Duodenal mucosa (tissue), 2 donors: ENCODE results near the gene COL23A1.
"Not testable (repeated sequence)": the region's sequence is repeated elsewhere in the genome, so short reads cannot be mapped to it uniquely, and the experiment has no call there.

Experiments used
- H3K27ac ChIP-seq: one replicate; pipeline ENCODE4 v1.7.0; 2013; ENCODE audit warnings: low read depth, low read length
- H3K27me3 ChIP-seq, 2 donors: one replicate each; pipeline ENCODE4 v1.7.0; 2013; ENCODE audit warnings: low read length in 2 of 2, control low read depth in 1 of 2; ENCODE audit not compliant: insufficient read depth in 2 of 2, control insufficient read depth in 1 of 2
- H3K36me3 ChIP-seq, 2 donors: one replicate each; pipeline ENCODE4 v1.7.0; 2013; ENCODE audit warnings: low read length in 2 of 2, control low read depth in 1 of 2; ENCODE audit not compliant: insufficient read depth in 2 of 2, control insufficient read depth in 1 of 2
- H3K4me1 ChIP-seq, 2 donors: one replicate each; pipeline ENCODE4 v1.7.0; 2013; ENCODE audit warnings: low read length in 2 of 2, control low read depth in 1 of 2; ENCODE audit not compliant: insufficient read depth in 2 of 2, control insufficient read depth in 1 of 2
- H3K4me3 ChIP-seq, 2 donors: one replicate each; pipeline ENCODE4 v1.7.0; 2013; ENCODE audit warnings: low read length in 2 of 2, low read depth in 1 of 2
- H3K9ac ChIP-seq, 2 donors: one replicate each; pipeline ENCODE4 v1.7.0; 2013; ENCODE audit warnings: low read length in 2 of 2, low read depth in 1 of 2
- H3K9me3 ChIP-seq, 2 donors: one replicate each; pipeline ENCODE4 v1.7.0; 2013; ENCODE audit warnings: low read length in 2 of 2, control low read depth in 1 of 2; ENCODE audit not compliant: control insufficient read depth in 1 of 2

The COL23A1 gene

GRCh38 chr5:178307267-178308045, 282.7 kb downstream of the COL23A1 start:
- no peaks in the 10 kb centered on the region for H3K27me3 ChIP-seq
- no peaks in the 10 kb centered on the region for H3K9me3 ChIP-seq
- H3K4me3 ChIP-seq = no peak overlapping the region

DNA sequence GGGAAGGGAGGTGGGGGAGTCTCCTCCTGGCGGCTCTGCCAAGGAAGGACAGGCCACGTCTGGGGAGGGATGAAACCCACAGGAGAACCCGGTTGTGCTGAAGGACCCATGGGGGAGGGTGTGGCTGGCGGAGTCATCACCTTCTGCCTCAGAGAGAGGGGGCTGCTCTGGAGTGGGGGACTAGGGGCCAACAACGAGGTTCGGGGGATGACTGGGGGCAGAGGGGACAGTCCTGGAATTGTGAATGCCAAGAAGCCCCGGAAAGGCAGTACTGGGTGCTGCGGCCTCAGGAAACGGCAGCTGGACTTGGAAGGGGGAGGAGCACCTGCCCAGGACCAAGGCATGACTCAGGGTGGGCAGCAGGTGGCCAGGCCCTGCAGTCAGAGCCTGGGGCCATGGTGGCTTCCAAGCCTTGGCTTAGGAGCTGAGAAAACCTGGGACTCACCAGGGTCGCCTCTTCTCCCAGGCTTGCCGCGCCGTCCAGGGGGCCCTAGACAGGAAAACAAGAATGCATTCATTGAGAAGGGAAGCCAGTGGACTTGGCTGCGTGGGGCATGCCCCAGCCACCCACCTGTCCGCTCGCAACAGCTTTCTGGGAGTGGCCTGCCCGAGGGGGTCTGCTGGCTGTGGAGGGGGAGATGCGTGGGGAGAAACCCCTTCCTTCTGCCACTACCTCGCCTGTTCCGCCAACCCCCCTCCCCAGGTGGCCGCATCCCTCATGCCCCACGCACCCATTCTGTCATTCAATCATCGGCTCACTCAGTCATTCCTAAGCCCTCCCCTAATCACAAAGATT, 283.6 kb downstream of the COL23A1 start:
- H3K27me3 ChIP-seq = no peaks in the 10 kb centered on the region
- H3K4me3 ChIP-seq = no peak overlapping the region
- no peak overlapping the region for H3K9ac ChIP-seq
- H3K4me1 ChIP-seq = no peaks in the 10 kb centered on the region
- no peaks in the 10 kb centered on the region for H3K9me3 ChIP-seq
- H3K27ac ChIP-seq = no peak overlapping the region
- no peaks in the 10 kb centered on the region for H3K36me3 ChIP-seq

More at GRCh38 chr5:178307267-178308045, 282.7 kb downstream of the COL23A1 start:
- Histone ChIP-seq H3K27ac (no peak overlapping the region), H3K36me3 (no peaks in the 10 kb centered on the region), H3K9ac (no peak overlapping the region), H3K4me1 (no peaks in the 10 kb centered on the region)

DNA sequence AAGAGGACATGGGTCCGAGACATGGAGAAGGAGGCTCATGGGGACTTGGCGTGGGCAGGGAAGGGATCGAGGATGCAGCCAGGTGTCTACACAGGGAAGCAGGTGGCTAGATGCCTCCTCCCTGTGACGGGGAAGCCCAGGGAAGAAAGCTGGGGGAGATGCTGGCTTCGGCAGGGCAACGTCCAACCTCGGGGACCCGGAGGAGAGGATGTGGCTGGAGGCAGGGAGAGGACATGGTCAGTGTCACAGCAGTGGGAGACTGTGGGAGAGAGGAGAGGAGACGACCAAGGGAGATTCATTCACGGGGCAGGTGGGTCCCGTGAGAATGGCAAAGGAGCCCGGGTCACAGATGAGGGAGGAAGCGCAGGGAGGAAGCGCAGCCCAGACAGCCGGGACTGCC, 284.4 kb downstream of the COL23A1 start:
- Histone ChIP-seq H3K27ac (no peak overlapping the region), H3K9me3 (no peaks in the 10 kb centered on the region), H3K4me1 (no peaks in the 10 kb centered on the region), H3K36me3 (no peaks in the 10 kb centered on the region), H3K27me3 (no peaks in the 10 kb centered on the region), H3K9ac (no peak overlapping the region), H3K4me3 (no peak overlapping the region)

GRCh38 chr5:178304761-178305645, 285.2 kb downstream of the COL23A1 start:
- no peaks in the 10 kb centered on the region for H3K9me3 ChIP-seq
- no peak overlapping the region for H3K4me3 ChIP-seq
- no peaks in the 10 kb centered on the region for H3K36me3 ChIP-seq
- no peaks in the 10 kb centered on the region for H3K4me1 ChIP-seq
- no peak overlapping the region for H3K9ac ChIP-seq
- H3K27ac ChIP-seq = no peak overlapping the region
- no peaks in the 10 kb centered on the region for H3K27me3 ChIP-seq

DNA sequence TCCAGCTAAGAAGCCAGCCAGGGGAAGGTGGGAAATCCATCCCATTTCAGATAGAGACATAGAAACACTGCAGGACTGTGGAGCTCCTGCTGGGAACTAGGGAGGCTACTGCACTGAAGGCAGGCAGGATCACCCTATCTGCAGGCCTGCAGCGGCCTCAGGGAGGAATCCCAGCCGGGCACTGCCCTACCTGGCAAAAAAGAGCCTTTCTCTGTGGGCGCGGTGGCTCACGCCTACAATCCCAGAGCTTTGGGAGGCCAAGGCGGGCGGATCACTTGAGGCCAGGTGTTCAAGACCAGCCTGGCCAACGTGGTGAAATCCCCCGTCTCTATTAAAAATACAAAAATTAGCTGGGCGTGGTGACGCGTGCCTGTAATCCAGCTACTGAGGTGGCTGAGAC, 286.2 kb downstream of the COL23A1 start:
- no peaks in the 10 kb centered on the region for H3K9me3 ChIP-seq
- H3K27ac ChIP-seq = no peak overlapping the region
- no peaks in the 10 kb centered on the region for H3K27me3 ChIP-seq
- no peaks in the 10 kb centered on the region for H3K36me3 ChIP-seq
- no peak overlapping the region for H3K4me3 ChIP-seq
- no peaks in the 10 kb centered on the region for H3K4me1 ChIP-seq
- no peak overlapping the region for H3K9ac ChIP-seq

- not testable (repeated sequence) for H3K27ac ChIP-seq, H3K4me3 ChIP-seq, H3K9ac ChIP-seq
Observed at GRCh38 chr5:178302321-178302720, 287.9 kb downstream of the COL23A1 start.

GRCh38 chr5:178301641-178302040, 288.6 kb downstream of the COL23A1 start:
- Histone ChIP-seq H3K27ac (no peak overlapping the region), H3K4me1 (no peaks in the 10 kb centered on the region), H3K36me3 (no peaks in the 10 kb centered on the region), H3K4me3 (no peak overlapping the region), H3K9ac (no peak overlapping the region), H3K9me3 (no peaks in the 10 kb centered on the region), H3K27me3 (no peaks in the 10 kb centered on the region)

More at GRCh38 chr5:178302321-178302720, 287.9 kb downstream of the COL23A1 start:
- not testable (repeated sequence) for H3K4me1 ChIP-seq, H3K9me3 ChIP-seq, H3K36me3 ChIP-seq, H3K27me3 ChIP-seq

GRCh38 chr5:178298283-178298807, 291.8 kb downstream of the COL23A1 start:
- no peaks in the 10 kb centered on the region for H3K36me3 ChIP-seq
- no peaks in the 10 kb centered on the region for H3K27me3 ChIP-seq
- no peak overlapping the region for H3K9ac ChIP-seq

DNA sequence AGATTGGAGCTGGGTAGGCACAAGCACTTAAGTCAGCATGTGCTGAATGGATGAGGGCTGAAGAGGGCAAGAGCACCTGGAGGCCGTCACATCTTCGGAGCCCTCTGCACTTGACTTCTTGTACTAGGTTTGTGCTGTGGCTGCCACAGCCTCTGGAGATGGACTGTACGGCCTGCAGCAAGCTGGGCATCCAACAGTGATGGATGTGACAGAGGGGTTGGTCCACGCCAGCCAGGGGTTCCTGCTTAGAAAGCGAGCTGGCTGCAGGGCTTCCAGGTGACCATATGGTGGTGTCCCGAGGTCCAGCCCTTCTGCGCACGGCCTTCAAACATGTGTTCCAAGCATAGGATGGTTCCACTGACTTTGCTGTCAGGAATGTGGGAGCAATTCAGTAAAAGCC, 292.4 kb downstream of the COL23A1 start:
- Histone ChIP-seq H3K9me3 (no peaks in the 10 kb centered on the region), H3K27me3 (no peaks in the 10 kb centered on the region), H3K4me1 (no peaks in the 10 kb centered on the region), H3K36me3 (no peaks in the 10 kb centered on the region), H3K4me3 (no peak overlapping the region), H3K9ac (no peak overlapping the region), H3K27ac (no peak overlapping the region)

More at GRCh38 chr5:178298283-178298807, 291.8 kb downstream of the COL23A1 start:
- no peak overlapping the region for H3K27ac ChIP-seq
- no peaks in the 10 kb centered on the region for H3K4me1 ChIP-seq
- H3K4me3 ChIP-seq = no peak overlapping the region
- no peaks in the 10 kb centered on the region for H3K9me3 ChIP-seq
